Measurements from ENCODE around the gene EMILIN3. TPM values are rescaled to one million over a fixed set of nuclear protein-coding genes. Genes with fewer than 3 reads are reported as not detected.

EMILIN3 gene
- total RNA-seq, 1 experiment from 2014 or later: 1.7 TPM

DNA sequence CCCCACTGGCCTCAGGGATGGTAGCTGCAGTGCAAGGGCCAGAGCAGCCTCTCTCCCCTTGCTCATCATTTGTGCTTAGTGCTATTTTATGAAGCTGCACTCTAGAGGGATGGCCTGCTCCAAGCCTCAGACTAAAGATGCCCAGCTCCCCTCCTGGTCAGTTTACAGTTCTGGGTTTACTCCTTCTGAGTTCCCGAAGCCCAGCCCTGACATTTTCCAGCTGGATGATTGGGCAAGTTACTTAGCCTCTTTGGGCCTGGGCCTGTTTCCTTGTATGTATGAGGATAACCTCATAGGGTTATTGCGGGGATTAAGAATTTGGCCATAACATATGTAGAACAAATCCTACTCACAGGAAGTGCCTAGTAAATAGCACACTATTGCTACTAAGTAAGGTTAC, 31.8 kb upstream of the EMILIN3 start:
- Histone ChIP-seq H3K4me1 (ENCODE audit: insufficient read depth, low read length, poor library complexity, severe bottlenecking) (no peaks in the 10 kb centered on the region), H3K9me3 (ENCODE audit: low read depth, low read length, poor library complexity, severe bottlenecking) (no peaks in the 10 kb centered on the region), H3K27me3 (replicated peaks; ENCODE audit: insufficient read depth, low read depth, low read length, poor library complexity) (no peaks in the 10 kb centered on the region), H3K27ac (ENCODE audit: low read depth, low read length, poor library complexity, severe bottlenecking) (no peak overlapping the region), H3K36me3 (ENCODE audit: insufficient read depth, low read length, poor library complexity, severe bottlenecking) (no peaks in the 10 kb centered on the region), H3K4me3 (ENCODE audit: low read depth, low read length, poor library complexity, severe bottlenecking) (no peak overlapping the region)
- intact Hi-C loops (cut with micrococcal nuclease; ENCODE audit: unreplicated experiment): no loop called here
- BruUV-seq (replicated peaks): no TSS peak
- no peak for DNase-seq (ENCODE audit: low spot score)
- ChIA-PET CTCF (no interaction called here), POLR2A (ENCODE audit: low non-redundant PET) (no interaction called here)
- TF ChIP-seq EZH2 (IDR thresholded peaks at IDR 0.05; ENCODE audit: borderline replicate concordance, low read depth, low read length, poor library complexity, severe bottlenecking): no peak
- no peak for TF ChIP-seq CTCF (conservative IDR thresholded peaks at IDR 0.05; ENCODE audit: low read depth, low read length)

DNA sequence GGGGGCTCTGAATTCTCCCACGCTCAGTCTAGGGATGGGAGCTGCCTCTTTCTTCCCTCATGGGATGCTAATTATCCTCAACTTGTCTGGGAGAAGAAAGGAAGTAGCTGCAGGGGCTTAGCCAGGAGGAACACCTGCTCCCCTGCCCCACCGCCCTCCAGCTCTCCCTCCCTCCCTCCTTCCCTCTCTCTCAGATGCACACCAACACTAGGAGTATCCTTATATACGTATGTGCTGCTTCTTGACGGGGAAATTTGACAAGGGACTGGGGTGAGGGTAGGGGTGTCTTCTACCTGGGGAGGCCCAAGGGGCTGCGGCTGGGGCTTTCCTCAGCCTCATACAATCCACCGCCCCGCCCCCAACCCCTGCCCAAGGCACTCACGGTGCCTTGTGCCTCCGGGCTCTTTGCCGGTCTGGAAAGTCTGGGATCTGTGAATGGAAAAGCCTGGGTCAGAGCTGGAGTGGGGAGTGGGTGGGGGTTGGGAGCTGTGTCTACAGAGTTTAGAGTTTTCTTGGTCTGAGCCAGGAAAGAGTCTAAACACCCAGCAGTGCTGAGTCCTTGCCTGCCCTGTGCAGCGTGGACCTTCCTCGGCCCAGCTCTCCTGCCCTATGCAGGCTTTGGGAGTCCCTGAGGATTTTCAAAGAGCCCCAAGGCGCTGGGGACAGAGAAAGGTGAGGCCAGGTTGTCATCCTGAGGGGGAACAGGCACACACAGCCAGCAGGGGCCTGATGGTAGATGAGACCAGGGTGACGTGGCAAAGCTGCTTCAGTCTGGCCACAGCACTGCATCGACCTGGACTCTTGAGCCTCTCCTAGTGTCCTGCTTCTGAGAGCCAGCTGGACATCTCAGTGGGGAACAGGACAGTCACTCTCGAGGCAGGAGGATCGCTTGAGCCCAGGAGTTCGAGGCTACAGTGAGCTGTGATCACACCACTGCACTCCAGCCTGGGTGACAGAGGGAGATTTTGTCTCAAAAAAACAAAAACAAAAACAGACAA, 29.3 kb upstream of the EMILIN3 start:
- H3K4me1 ChIP-seq (ENCODE audit: insufficient read depth, low read length, poor library complexity, severe bottlenecking): no peaks in the 10 kb centered on the region
- ChIA-PET CTCF (no interaction called here), POLR2A (ENCODE audit: low non-redundant PET) (interaction anchor here (0.7 kb wide), 1 partner anchor 18 kb away, joined by 5 read pairs; no protein-coding TSS in a partner anchor)
- H3K4me3 ChIP-seq (ENCODE audit: low read depth, low read length, poor library complexity, severe bottlenecking): no peak overlapping the region
- no peaks in the 10 kb centered on the region for H3K9me3 ChIP-seq (ENCODE audit: low read depth, low read length, poor library complexity, severe bottlenecking)
- H3K27ac ChIP-seq (ENCODE audit: low read depth, low read length, poor library complexity, severe bottlenecking): no peak overlapping the region
- TF ChIP-seq CTCF (conservative IDR thresholded peaks at IDR 0.05; ENCODE audit: low read depth, low read length) (no peak), EZH2 (IDR thresholded peaks at IDR 0.05; ENCODE audit: borderline replicate concordance, low read depth, low read length, poor library complexity, severe bottlenecking) (no peak)
- no TSS peak for BruUV-seq (replicated peaks)
- no peaks in the 10 kb centered on the region for H3K36me3 ChIP-seq (ENCODE audit: insufficient read depth, low read length, poor library complexity, severe bottlenecking)
- DNase-seq (ENCODE audit: low spot score): no peak
- intact Hi-C loops (cut with micrococcal nuclease; ENCODE audit: unreplicated experiment): no loop called here
- H3K27me3 ChIP-seq (replicated peaks; ENCODE audit: insufficient read depth, low read depth, low read length, poor library complexity): no peaks in the 10 kb centered on the region

DNA sequence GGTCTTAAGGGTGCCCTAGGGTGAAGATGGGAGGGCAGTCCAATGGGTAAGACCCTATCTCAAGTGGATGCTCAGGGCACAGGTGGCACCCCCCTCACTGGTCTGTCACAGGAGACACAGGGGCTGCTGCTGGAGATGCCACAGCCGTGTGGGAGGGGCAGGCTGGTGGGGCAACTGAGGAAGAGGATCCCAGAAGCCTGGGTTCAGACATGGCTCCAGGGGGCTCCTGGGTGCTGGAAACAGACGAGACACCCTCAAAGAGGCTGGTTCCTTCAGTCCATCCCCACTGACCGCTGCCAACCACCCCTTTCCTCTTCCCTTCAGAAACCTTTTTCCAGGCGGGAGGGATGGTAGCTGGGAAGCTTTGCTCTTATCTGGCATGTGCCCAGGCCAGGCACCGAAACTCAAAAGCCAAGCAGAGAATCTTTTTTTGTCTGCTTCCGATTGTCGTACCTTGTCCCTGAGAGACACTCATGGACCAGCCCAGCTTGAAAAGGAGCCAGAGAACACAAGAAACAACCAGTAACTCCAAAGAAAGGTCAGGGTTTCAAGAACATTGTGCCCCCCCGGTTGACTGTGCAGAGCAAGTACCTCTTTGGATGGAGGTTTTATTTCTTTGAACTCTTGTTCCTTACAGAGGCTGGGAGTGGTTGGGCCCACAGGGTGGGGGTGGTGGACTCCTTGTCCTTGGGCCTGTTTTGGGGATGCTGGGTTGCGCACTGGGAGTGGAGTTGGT, 28.5 kb upstream of the EMILIN3 start:
- no peaks in the 10 kb centered on the region for H3K4me1 ChIP-seq (ENCODE audit: insufficient read depth, low read length, poor library complexity, severe bottlenecking)
- H3K27me3 ChIP-seq (replicated peaks; ENCODE audit: insufficient read depth, low read depth, low read length, poor library complexity): no peaks in the 10 kb centered on the region
- no peak for DNase-seq (ENCODE audit: low spot score)
- no peaks in the 10 kb centered on the region for H3K36me3 ChIP-seq (ENCODE audit: insufficient read depth, low read length, poor library complexity, severe bottlenecking)
- ChIA-PET CTCF (no interaction called here), POLR2A (ENCODE audit: low non-redundant PET) (no interaction called here)
- no TSS peak for BruUV-seq (replicated peaks)
- no peak for TF ChIP-seq EZH2 (IDR thresholded peaks at IDR 0.05; ENCODE audit: borderline replicate concordance, low read depth, low read length, poor library complexity, severe bottlenecking)
- TF ChIP-seq CTCF (conservative IDR thresholded peaks at IDR 0.05; ENCODE audit: low read depth, low read length): no peak
- intact Hi-C loops (cut with micrococcal nuclease; ENCODE audit: unreplicated experiment): no loop called here
- no peak overlapping the region for H3K4me3 ChIP-seq (ENCODE audit: low read depth, low read length, poor library complexity, severe bottlenecking)
- H3K9me3 ChIP-seq (ENCODE audit: low read depth, low read length, poor library complexity, severe bottlenecking): no peaks in the 10 kb centered on the region
- H3K27ac ChIP-seq (ENCODE audit: low read depth, low read length, poor library complexity, severe bottlenecking): no peak overlapping the region
